ENCODE data around the gene FHL2.

DNA sequence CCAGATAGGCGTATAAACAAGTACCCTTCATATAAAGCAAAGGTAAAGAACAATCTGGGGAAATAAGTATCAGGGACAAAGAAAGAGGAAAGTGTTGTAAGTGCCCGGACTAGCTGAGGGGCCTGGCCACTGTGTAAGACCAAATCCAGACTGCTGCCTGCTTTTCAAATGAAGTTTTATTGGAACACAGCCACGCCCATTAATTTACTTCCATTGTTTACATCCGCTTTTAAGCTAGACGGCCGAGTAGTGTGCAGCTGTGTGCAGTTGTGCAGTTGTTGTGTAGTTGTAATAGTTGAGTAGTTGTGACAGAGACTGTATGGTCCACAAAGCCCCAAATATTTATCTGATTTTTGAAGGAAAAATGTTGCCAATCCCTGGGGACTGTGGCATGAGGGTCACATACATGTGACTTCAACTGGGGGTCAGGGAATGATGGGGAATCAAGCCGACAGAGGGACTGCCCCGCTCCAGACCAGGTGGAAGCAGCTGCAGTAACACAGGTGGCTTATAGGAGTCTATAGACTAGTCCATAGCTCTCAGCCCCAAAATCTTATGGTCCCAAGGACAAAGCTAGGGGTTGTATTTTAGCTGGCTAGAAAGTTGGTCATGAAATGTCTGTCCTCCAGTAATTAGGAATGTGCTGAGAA, 30.0 kb downstream of the FHL2 start:
- TF ChIP-seq, protein P1, sequence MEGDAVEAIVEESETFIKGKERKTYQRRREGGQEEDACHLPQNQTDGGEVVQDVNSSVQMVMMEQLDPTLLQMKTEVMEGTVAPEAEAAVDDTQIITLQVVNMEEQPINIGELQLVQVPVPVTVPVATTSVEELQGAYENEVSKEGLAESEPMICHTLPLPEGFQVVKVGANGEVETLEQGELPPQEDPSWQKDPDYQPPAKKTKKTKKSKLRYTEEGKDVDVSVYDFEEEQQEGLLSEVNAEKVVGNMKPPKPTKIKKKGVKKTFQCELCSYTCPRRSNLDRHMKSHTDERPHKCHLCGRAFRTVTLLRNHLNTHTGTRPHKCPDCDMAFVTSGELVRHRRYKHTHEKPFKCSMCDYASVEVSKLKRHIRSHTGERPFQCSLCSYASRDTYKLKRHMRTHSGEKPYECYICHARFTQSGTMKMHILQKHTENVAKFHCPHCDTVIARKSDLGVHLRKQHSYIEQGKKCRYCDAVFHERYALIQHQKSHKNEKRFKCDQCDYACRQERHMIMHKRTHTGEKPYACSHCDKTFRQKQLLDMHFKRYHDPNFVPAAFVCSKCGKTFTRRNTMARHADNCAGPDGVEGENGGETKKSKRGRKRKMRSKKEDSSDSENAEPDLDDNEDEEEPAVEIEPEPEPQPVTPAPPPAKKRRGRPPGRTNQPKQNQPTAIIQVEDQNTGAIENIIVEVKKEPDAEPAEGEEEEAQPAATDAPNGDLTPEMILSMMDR (IDR thresholded peaks at IDR 0.05): no peak
- no peak for TF ChIP-seq POLR2A (IDR thresholded peaks at IDR 0.05)
